ENCODE measurements around the gene ELAPOR1. TPM values are rescaled to one million over a fixed set of nuclear protein-coding genes. Genes with fewer than 3 reads are reported as not detected.

ELAPOR1 gene
- total RNA-seq, 2 experiments from 2014 or later: not detected

GRCh38 chr1:109067883-109068282 lies 46.0 kb upstream of the ELAPOR1 start:
- intact Hi-C loops (cut with micrococcal nuclease; ENCODE audit: unreplicated experiment): no loop called here
- no peak overlapping the region for H3K4me2 ChIP-seq (ENCODE audit: low read length)
- H3K27ac ChIP-seq (ENCODE audit: low read depth, low read length, poor library complexity, severe bottlenecking): no peak overlapping the region
- no peak for TF ChIP-seq CTCF (conservative IDR thresholded peaks at IDR 0.05; ENCODE audit: low read length)
- TF ChIP-seq EZH2phosphoT487 (IDR thresholded peaks at IDR 0.05; ENCODE audit: borderline replicate concordance, low read depth, low read length): no peak
- no peaks in the 10 kb centered on the region for H4K20me1 ChIP-seq (ENCODE audit: insufficient read depth, low read length)
- H3K9me3 ChIP-seq (ENCODE audit: low read length): no peaks in the 10 kb centered on the region
- BruUV-seq (replicated peaks): no TSS peak
- no peaks in the 10 kb centered on the region for H3K9me2 ChIP-seq (ENCODE audit: insufficient read depth, low read length)
- POLR2A ChIA-PET: interaction anchor here (0.6 to 1.4 kb wide), 4 partner anchors 8 to 1936 kb away, joined by 3 to 11 read pairs (median 4); partner anchors contain the start of genes TAF13 and WDR47
- peaks cover 45% of the 10 kb centered on the region for H3K36me3 ChIP-seq (ENCODE audit: insufficient read depth, low read length)
- CTCF ChIA-PET (ENCODE audit: unreplicated experiment): interaction anchor here (0.6 kb wide), 1 partner anchor 69 kb away, joined by 3 read pairs; no protein-coding TSS in a partner anchor
- DNase-seq (ENCODE audit: low spot score): no peak
- H2AFZ ChIP-seq (ENCODE audit: low read length): no peak overlapping the region
- no peak overlapping the region for H3K4me3 ChIP-seq (ENCODE audit: low read depth, low read length, poor library complexity, severe bottlenecking)
- H3K4me1 ChIP-seq (ENCODE audit: insufficient read depth, low read length, poor library complexity, severe bottlenecking): no peaks in the 10 kb centered on the region
- H3K79me2 ChIP-seq (ENCODE audit: insufficient read depth, low read depth, low read length): peaks cover 6% of the 10 kb centered on the region; the same call in 1 of the 2 replicates

GRCh38 chr1:109069294-109069693 lies 44.6 kb upstream of the ELAPOR1 start:
- H3K9me2 ChIP-seq (ENCODE audit: insufficient read depth, low read length): no peaks in the 10 kb centered on the region
- H3K79me2 ChIP-seq (ENCODE audit: insufficient read depth, low read depth, low read length): peaks cover 6% of the 10 kb centered on the region; the same call in 1 of the 2 replicates
- no peaks in the 10 kb centered on the region for H4K20me1 ChIP-seq (ENCODE audit: insufficient read depth, low read length)
- no peak overlapping the region for H3K4me2 ChIP-seq (ENCODE audit: low read length)
- H2AFZ ChIP-seq (ENCODE audit: low read length): no peak overlapping the region
- intact Hi-C loops (cut with micrococcal nuclease; ENCODE audit: unreplicated experiment): no loop called here
- no peaks in the 10 kb centered on the region for H3K9me3 ChIP-seq (ENCODE audit: low read length)
- TF ChIP-seq EZH2phosphoT487 (IDR thresholded peaks at IDR 0.05; ENCODE audit: borderline replicate concordance, low read depth, low read length) (no peak), CTCF (conservative IDR thresholded peaks at IDR 0.05; ENCODE audit: low read length) (no peak)
- ChIA-PET POLR2A (interaction anchor here (0.6 to 1.2 kb wide), 2 partner anchors 30 to 31 kb away, joined by 3 to 4 read pairs; no protein-coding TSS in a partner anchor), CTCF (ENCODE audit: unreplicated experiment) (no interaction called here)
- peaks cover 44% of the 10 kb centered on the region for H3K36me3 ChIP-seq (ENCODE audit: insufficient read depth, low read length)
- DNase-seq (ENCODE audit: low spot score): no peak
- BruUV-seq (replicated peaks): no TSS peak
- no peak overlapping the region for H3K4me3 ChIP-seq (ENCODE audit: low read depth, low read length, poor library complexity, severe bottlenecking)
- no peaks in the 10 kb centered on the region for H3K4me1 ChIP-seq (ENCODE audit: insufficient read depth, low read length, poor library complexity, severe bottlenecking)
- H3K27ac ChIP-seq (ENCODE audit: low read depth, low read length, poor library complexity, severe bottlenecking): no peak overlapping the region
